IPS DF 4.7 (cell line): ENCODE results near the gene POMT1.
"Not testable (repeated sequence)": the region's sequence is repeated elsewhere in the genome, so short reads cannot be mapped to it uniquely, and the experiment has no call there.

Experiments used
- DNase-seq: peaks from one replicate; pipeline ENCODE4 v3.0.0-alpha.2; 2013; ENCODE audit warnings: low spot score; ENCODE audit errors: extremely low read depth

Gene POMT1

GRCh38 chr9:131502781-131503625 lies at the start of gene POMT1:
Gene POMT1, plus strand, starts transcription at chr9:131502918. Its CDS starts 1,301 bp downstream, at chr9:131504219.
- DNase-seq = peak; percentile 46

- no peak for DNase-seq
These were observed 48.7 kb upstream of the POMT1 start for GRCh38 chr9:131454028-131454427.

- not testable (repeated sequence) for DNase-seq
These were observed 47.1 kb upstream of the POMT1 start for GRCh38 chr9:131455655-131456054.

- DNase-seq = no peak
These were observed 45.0 kb upstream of the POMT1 start for GRCh38 chr9:131457746-131458145.

GRCh38 chr9:131459056-131459455 lies 43.7 kb upstream of the POMT1 start:
- DNase-seq = no peak

GRCh38 chr9:131461166-131461565 lies 41.6 kb upstream of the POMT1 start:
- no peak for DNase-seq

- no peak for DNase-seq
These were observed 38.2 kb upstream of the POMT1 start for GRCh38 chr9:131464354-131465000.

- no peak for DNase-seq
These were observed 37.3 kb upstream of the POMT1 start for GRCh38 chr9:131465401-131465800.

- no peak for DNase-seq
These were observed 35.3 kb upstream of the POMT1 start for GRCh38 chr9:131467214-131467935.

GRCh38 chr9:131468031-131468430 lies 34.7 kb upstream of the POMT1 start:
- no peak for DNase-seq

GRCh38 chr9:131469356-131469755 lies 33.4 kb upstream of the POMT1 start:
- no peak for DNase-seq

- DNase-seq = no peak
These were observed 32.8 kb upstream of the POMT1 start for GRCh38 chr9:131469951-131470350.

- no peak for DNase-seq
These were observed 32.1 kb upstream of the POMT1 start for GRCh38 chr9:131470581-131470991.

GRCh38 chr9:131472085-131472484 lies 30.6 kb upstream of the POMT1 start:
- DNase-seq = not testable (repeated sequence)

- no peak for DNase-seq
These were observed 29.4 kb upstream of the POMT1 start for GRCh38 chr9:131473198-131473885.

- no peak for DNase-seq
These were observed 28.8 kb upstream of the POMT1 start for GRCh38 chr9:131473891-131474290.

- no peak for DNase-seq
These were observed 28.0 kb upstream of the POMT1 start for GRCh38 chr9:131474711-131475110.

GRCh38 chr9:131475111-131475955 lies 27.4 kb upstream of the POMT1 start:
- DNase-seq = no peak

GRCh38 chr9:131475956-131476776 lies 26.6 kb upstream of the POMT1 start:
- DNase-seq = no peak
